Forelimb muscle (tissue), 1 donor: ENCODE results near the gene MYO1D. TPM values are rescaled to one million over a fixed set of nuclear protein-coding genes. Genes with fewer than 3 reads are reported as not detected.

ENCODE experiments used
- DNase-seq: peaks from one replicate; pipeline ENCODE4 v3.0.0-alpha.2; 2013; ENCODE audit warnings: low read depth
- polyA plus RNA-seq: library from polyadenylated mRNA; unstranded; fragments of 120-200 nt; gene quantifications from one replicate; pipeline ENCODE4 v1.2.1, GENCODE V29; 2013; ENCODE audit not compliant: insufficient read length

The MYO1D gene
- polyA plus RNA-seq, 1 donor: 5.8 TPM

- no peak for DNase-seq
These were observed 368.0 kb downstream of the MYO1D start for GRCh38 chr17:32508926-32509325.

- no peak for DNase-seq
These were observed 372.5 kb downstream of the MYO1D start for GRCh38 chr17:32504166-32504990.

- DNase-seq: no peak
These were observed 373.4 kb downstream of the MYO1D start for GRCh38 chr17:32503251-32504165.

- DNase-seq: no peak
These were observed 374.2 kb downstream of the MYO1D start for GRCh38 chr17:32502710-32503109.

GRCh38 chr17:32502013-32502412 is 374.9 kb downstream of the MYO1D start:
- no peak for DNase-seq

GRCh38 chr17:32498391-32498790 is 378.5 kb downstream of the MYO1D start:
- no peak for DNase-seq

GRCh38 chr17:32497431-32498205 is 379.3 kb downstream of the MYO1D start:
- no peak for DNase-seq

GRCh38 chr17:32496395-32497073 is 380.4 kb downstream of the MYO1D start:
- no peak for DNase-seq

- no peak for DNase-seq
These were observed 381.3 kb downstream of the MYO1D start for GRCh38 chr17:32495359-32496231.

- no peak for DNase-seq
These were observed 382.1 kb downstream of the MYO1D start for GRCh38 chr17:32494621-32495358.

- DNase-seq: no peak
These were observed 382.9 kb downstream of the MYO1D start for GRCh38 chr17:32493976-32494513.

- no peak for DNase-seq
These were observed 383.4 kb downstream of the MYO1D start for GRCh38 chr17:32493571-32493970.

- no peak for DNase-seq
These were observed 384.2 kb downstream of the MYO1D start for GRCh38 chr17:32492648-32493289.

GRCh38 chr17:32492264-32492589 is 384.7 kb downstream of the MYO1D start:
- DNase-seq: no peak

- no peak for DNase-seq
These were observed 385.3 kb downstream of the MYO1D start for GRCh38 chr17:32491371-32492263.

- no peak for DNase-seq
These were observed 386.8 kb downstream of the MYO1D start for GRCh38 chr17:32490101-32490482.

GRCh38 chr17:32489320-32490100 is 387.4 kb downstream of the MYO1D start:
- no peak for DNase-seq
